HG02759 (cell line): ENCODE data around the gene OVCA2.
"Not testable (repeated sequence)": the region's sequence is repeated elsewhere in the genome, so short reads cannot be mapped to it uniquely, and the experiment has no call there.

Experiments used
- ATAC-seq: cut with Tn5 transposase; IDR thresholded peaks from one replicate; pipeline ENCODE4 v1.9.1; 2021; ENCODE audit warnings: mild to moderate bottlenecking, moderate library complexity; ENCODE audit not compliant: unreplicated experiment

The OVCA2 gene

DNA sequence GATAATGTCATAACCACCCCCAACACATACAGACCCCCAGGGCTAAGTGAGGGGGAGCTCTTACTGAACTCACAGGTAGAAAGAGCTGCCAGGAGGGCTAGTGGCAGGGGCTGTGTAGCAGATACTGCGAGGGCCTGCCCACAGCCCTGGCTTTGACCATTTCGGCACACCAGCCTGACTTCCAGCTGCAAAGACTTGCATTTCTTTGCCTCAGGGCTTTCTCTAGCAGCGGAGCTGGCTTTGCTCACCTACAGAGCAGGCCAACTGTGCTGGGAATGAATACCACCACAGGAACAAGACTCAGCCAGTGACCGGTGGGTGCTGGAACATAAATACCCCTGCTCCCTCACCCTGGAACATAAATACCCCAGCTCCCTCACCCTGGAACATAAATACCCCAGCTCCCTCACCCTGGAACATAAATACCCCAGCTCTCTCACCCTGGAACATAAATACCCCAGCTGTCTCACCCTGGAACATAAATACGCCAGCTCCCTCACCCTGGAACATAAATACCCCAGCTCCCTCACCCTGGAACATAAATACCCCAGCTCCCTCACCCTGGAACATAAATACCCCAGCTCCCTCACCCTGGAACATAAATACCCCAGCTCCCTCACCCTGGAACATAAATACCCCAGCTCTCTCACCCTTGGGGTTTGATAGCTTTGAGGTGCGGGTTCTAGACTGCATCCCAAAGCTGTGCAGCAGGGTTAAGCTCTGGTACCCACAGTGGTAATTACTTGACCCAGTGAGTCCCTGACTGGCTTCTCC, 28.4 kb upstream of the OVCA2 start:
- ATAC-seq, result not testable (repeated sequence)

DNA sequence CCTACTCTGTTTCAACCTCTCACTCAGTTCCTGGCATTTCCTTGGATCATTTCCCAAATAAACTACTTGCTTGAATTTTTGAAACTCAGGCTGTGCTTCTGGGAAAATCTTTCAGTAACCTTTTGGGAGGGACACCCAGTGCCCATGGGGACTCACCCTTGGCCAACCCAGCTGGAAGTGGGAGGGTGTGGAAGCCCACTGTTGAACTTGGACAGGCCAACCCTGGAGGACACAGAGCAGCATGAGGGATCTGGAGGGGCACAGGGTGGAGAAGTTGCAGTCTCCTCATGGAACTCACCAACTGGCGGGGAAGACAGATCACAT, 27.9 kb upstream of the OVCA2 start:
- no peak for ATAC-seq

DNA sequence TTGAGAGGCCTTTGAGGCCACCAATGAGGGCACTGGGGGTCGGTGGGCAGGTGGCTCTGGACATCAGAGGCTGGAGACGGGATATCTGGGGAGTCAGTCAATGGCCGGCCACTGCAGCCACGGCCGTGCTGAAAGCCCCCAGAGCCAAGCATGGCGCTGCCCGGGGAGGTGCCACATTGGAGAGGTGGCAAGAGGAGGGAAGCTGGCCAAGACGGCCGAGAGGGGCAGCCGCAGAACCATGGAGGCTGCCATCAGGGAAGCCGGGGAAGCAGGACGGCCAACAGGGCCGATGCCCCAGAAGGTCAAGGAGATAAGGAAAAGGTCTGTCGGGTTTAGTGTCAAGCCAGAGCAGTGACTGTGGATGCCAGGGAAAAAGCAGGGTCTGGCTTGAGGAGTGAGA, 26.5 kb upstream of the OVCA2 start:
- no peak for ATAC-seq

DNA sequence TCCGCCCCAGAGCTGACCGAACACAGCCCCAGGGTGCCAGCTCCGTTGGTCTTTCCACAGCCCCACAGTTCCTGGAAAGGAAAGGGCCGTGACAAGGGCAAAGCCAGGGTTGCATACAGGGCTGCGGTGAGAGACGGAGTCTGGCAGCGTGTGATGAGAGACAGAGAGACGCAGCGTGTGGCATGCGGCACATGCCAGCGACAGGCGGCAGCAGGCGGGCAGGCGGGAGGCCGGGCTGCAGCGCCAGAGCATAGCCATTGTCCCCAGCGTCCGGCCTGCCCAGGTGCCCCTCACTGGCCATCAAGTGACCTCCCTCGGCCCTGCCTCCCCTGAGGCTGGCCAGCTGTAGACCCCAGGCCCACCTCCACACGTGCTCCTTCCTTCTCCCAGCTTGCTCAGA, 25.3 kb upstream of the OVCA2 start:
- no peak for ATAC-seq

DNA sequence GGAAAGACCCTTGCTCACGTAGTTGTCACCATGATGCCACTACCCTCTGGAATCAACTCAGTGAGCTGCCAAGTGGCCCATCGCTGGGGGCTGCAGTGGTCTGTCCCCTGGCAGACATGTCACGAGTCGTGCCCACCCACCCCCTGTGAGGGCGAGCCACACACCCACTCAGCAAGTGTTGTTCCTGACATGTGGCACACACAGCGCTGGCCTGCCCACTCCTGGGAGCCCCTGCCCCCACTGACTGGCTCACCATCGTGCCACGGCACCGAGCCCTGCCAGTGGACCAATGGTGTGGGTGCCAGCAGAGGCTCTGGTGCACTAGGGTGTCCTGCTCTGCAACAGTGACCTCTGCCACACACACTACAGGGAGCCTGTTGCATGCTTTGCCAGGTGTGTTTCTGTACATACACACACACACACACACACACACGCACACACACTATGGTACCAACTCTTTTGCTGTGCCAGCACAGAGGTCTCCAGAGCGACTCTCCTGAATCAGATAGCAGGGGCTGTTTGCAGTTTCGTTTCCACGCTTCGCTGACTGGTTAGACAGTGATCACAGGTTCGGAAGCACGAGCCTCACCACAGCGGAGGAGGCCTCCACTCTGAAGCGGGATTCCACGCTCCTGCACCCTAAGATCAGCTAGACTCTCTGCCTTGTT, 24.4 kb upstream of the OVCA2 start:
- no peak for ATAC-seq

DNA sequence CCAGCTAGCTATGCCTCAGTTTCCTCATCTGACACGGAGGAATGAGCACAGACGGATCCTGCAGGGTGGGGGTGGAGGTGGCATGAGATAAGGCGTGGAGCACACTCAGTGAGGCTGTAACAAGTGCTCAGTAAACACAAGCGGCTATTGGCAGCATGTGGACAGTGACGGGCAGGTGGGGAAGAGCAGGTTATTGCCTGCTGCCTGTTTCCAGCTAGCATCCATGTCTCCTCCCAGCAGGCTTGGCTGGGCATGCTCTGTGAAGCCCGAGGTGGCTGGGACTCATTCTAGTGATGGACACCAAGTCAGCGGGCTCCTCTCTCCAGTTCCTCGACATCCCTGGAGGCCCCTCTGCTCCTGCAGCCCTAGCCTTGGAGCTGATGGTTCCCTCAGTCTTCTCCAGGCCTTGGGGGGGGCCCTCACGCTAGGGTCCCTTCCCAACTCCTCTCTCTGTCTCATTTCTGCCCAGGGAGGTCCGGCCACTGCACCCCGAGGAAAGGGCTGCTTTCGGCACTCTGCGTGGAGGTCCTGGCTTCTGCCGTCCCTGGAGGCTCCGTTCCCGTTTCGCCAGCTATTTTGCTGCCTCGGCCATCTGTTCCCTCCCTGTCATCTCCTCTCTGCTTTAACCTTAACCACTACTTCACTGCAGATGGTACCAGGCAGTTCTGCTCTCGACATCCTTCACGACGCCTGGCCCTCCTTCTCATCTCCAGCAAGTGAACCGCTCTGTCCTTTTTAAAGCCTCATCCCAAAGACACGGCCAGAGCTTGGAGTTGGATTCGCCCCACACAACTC, 22.9 kb upstream of the OVCA2 start:
- no peak for ATAC-seq

DNA sequence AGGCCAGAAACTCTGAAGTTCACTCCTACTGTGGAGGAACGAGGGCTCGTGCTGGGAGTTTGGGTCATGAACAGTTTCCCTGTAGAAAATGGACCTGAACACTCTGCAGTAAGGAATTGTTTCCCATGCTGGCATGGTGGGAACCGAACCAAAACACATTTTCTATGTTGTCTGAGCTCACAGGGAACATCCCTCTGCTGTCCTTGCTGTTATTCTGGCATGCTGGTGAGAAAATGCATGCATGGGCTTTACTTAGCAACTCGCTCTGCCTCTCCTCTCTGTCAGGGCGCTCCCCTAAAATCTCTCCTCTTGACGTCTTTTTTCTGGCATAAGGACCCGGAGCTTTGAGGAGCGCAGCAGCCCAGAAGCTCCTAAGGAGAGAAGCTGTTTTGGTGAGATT, 22.1 kb upstream of the OVCA2 start:
- no peak for ATAC-seq

DNA sequence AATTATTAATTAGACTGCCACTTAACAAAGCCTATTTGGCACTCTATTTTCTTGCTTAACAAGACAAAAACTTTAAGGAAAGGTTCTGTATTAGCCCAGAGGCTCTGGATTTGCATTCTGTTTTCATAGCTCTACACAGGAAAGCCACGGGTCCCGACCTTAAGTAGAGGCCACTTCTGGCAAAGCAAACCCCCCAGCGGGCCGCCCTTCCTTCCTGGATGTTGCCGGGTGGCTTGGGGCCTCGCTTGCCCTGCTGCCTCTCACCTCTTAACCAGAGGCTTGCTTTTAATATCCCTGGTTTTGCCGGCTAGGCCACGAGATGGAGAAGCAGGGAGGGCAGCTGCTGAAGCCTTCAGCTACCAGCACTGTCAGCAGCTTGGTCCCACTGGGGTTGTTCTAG, 21.1 kb upstream of the OVCA2 start:
- ATAC-seq, result no peak

DNA sequence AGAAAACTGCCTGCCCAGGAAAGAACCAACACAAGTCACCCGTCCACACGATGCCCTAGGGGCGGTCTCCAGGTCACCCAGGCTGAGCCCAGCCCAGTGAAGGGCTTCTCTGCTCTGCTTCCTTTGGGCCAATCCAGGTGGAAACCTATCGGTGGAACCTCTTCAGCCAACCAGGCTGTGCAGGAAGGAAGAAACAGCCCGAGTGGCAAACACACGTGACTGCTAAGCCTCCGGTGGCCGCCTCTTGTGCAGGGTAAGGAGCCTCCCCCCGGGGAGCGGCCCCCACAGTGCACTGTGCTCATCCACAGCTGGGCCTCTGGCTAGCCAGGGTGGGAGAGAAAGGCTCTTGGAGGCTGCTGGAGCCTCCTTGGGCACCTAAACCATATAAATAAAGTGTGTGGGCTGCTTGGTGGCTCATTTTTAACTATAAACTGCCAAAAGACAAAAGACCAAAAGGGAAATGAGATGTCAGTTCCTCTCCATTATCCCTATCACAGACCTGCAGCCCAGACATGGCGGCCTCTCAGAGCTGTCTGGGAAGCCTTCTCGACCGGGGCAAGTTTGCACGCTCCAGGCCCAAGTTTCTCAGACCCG, 19.1 kb upstream of the OVCA2 start:
- no peak for ATAC-seq

DNA sequence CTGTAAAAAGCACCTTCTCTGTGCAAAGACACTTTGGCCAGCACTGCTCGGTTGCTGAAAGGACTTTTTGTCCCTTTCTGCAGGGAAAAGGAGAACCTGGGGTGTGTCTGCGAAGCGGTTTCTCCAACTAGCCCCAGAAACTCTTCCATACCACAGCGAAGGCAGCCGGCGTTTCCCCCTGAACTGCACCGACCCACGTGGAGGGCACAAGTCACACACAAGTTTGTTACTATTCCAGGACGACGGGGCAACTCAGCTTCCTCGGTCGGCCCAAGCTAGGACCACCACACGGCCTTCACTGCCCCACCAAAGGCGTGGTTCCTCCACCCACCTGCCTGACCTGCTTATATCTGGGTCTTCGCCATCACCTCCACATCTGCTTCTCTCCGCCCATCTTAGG, 18.6 kb upstream of the OVCA2 start:
- ATAC-seq, result no peak

DNA sequence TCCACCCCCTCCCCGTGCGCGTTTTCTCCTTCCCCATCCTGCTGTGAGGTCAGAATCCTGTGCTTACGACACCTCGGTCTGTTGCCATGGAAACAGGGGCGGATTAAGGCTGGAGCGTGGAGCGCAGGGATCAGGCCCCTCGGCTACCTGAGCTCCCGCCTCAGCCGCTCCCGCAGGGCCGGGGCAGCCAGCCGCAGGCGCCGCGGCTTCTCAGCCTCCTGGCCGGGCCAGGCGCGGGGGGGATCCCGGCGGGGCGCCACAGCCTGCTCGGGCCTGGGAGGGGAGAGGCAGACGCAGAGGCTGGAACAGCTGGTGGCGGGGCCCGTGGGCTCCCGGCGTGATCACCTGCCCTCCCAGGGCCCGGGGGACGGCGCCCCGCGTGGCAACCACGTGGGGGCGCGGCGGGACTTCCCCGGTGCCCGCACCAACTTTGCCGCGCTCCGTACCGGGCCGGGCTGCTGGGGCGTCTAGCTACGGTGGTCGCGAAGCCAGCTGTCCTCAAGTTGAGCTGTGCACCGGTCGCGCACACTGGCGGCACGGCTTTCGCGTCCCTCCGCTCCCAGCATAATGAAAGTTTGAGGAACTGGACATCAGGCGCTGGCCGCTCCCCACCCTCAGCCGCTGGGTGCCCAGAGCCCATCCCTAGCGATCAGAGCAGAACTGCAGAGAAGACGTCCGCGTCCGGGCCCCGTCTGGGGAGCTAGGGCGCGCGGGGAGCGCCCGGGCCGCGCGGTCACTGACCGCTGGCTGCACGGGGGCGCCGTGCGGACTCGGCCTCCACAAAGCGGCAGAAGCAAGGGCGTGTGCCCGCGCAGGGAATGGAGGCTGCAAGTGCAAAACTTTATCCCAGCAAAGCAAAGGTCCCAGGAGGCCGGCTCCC, 17.9 kb upstream of the OVCA2 start:
- ATAC-seq, result no peak

DNA sequence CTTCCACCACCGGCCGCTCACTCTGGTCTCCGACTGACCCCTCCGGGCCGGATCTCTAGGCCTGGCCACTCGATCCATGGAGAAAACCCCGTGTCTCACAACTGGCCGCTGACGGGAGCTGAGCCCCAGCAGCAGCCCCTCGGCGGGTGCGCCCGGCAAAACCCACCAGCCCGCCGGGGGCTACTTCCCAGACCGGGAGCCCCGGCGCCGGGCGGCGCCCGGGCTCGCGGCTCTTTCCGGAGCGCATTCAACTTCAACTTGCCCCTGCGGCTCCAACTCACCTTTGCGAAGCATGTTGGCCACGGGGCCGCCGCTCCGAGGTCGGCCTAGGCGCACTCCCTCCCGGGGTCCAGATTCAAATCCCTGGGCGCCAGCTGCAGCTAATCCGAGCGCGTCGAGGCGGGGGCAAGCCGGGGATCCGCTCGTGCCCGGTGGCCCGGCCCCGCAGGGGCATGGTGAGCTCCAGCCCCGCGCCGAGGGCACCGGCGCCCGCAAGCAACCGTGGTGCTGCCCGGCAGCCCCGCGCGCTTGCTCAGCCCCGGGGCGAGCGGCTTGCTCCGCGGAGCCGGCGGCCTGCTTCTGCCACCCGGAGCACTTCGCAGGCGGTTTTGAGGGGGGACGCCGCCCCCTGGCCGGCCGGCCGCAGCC, 17.1 kb upstream of the OVCA2 start:
- ATAC-seq, result no peak

DNA sequence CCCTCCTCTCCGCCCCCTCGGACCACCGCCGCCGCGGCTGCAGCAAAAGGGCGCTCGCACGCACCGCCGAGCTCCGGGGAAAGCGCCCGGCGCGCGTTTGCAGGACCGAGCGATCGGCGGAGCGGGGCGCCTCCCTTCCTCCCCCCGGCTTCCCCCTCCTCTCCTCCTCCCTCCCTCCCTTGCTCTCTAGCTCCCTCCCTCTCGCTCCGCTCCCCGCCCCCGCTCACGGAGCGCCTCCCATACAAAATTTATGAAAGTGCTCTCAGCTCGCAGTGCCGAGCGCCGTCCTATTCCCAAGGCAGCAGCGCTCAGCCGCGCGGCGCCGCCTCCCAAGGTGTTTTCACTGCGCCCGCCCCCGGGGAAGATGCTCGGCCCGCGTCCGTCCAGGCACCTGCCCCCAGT, 16.6 kb upstream of the OVCA2 start, which contains the start of gene RTN4RL1:
Gene RTN4RL1, minus strand, starts transcription at position 115 of the 402 bp plus-strand sequence. CDS start 469 bp downstream, outside the sequence.
- no peak for ATAC-seq

DNA sequence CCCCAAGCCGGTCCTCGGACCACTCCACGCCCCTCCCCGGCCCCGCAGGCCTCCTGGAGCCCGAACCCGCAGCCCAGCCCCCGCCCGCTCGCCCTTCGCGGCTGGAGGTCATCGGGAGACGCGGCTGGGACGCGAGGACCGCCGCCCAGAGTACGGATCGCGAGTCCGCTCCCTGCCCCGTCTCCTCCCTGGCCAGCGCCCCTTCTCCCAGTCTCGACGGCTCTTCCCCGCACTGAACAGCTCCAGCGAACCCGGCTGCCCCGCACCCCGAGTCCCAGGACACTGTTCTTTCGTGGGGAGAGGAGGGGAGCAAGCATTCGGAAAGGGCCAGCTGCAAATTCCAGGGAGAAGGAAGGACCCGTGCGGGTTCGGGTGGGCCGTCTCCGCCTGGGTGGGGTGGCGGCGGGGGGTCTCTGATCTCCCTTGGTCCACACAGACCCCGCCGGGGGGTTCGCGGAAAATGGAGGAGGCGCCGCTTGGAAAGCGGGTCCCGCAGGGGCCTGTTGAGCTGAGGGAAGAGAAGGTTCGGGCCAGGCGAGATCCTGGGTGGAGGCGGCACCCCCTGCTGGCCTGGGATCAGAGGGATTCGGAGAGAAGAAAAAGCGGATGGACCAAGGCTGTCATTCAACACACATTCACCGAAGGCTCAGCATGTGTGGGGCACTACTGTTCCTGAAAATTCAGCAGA, 16.1 kb upstream of the OVCA2 start:
- ATAC-seq, result no peak

DNA sequence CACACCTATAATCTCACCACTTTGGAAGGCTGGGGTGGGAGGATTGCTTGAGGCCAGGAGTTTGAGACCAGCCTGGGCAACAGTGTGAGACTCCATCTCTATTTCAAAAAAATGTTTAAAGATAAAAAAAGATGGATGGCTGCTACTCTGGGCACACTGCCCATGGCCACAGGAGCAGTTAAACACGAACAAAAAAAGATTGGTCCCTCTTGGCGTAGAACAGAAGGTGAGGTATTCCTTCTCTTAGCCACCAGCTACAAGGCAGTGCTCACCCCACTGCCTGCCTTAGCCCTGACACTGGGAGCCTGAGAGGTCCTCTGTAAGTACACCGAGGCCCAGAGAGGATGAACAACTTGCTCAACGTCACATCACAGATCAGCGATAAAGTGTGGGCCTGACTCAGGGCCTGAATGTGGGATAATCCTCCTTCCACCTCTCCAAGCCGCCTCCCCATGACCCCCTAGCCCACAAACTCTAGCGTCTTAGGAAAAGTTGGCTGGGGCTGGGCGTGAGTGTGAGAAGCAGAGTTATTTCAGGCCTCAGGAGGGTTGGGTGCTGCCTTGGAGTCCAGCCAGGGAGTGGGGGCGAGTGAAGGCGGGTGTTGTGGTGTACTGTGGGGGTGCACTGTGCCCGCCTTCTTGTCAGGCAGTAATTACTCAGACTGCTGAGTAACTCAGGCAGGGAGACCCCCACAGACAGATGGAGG, 14.1 kb upstream of the OVCA2 start:
- ATAC-seq, result no peak

DNA sequence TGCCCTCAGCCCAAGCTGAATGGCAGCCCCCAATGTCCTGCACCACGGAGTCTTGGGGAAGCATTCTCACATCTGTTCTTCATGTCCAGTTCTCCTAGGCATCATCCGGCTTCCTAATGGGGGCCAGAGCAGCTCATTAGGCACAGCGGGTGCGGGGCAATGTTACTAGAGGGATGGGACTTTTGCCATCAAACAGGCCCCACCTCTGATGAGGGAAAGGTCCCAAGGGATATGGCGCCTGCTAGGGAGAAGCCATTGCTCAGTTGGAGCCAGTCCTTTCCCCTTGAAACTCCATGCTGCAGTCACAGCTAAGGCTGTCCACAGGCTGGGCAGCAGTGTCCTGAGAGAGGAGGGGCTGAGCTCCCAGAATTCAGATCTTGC, 13.6 kb upstream of the OVCA2 start:
- ATAC-seq, result no peak

DNA sequence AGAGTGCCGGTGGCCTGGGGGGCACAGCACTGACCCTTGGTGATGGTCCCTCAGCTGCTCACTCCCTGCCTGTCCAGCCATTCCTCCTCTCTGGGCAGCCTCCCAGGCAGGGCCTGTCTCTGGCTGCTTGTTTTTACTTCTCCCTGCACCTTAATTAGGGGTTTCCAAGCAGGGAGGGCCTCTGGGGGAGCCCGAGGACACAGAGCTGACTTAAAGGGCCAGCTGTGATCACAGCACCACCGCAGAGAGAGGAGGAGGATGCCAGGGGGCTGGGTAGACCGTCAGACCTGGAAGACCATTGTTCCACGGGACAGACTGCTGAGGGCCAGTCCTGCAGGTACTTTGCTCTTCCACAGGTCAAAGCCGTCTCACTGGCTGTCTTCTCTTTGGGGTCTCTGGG, 13.1 kb upstream of the OVCA2 start:
- no peak for ATAC-seq

DNA sequence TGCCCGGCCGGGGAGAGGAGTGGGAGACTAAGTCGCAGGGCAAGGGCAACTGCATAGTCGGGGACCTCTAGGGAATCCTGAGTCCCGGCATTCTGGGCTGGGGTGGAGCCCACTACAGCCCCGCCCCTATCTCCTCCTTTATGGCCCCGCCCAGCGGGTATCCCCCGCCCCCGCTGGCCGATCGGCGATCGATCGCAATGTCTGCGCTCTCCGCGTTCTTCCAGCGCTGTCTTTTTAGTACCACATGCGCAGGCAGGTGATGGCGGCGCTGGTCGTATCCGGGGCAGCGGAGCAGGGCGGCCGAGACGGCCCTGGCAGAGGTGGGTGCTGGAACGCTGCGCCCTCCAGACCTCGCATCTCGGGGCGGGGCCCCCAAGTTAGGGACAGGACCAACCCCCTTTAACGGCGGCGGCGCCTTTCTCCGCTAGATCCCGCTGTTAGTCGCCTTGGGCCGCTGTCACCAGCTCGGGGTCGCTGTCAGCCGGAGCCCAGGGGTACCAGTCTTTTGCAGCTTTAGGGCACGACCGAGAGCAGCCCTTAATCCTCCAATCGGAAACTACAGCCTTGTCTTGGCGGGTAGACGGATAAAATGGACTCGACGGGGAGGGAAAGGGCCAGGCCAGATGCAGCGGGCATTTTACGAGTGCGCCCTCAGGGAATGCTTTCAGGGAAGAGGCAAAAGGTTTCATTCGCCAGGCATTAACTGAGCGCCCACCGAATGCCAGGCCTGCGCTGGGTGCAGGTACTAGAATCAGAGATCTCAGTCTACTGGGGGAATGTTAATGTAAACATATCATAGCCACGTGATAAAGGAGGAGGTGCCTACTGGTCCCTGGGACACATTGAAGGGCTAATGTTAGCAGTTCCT, 11.7 kb upstream of the OVCA2 start, which contains the start of gene DPH1:
Gene DPH1, plus strand, starts transcription at position 243 of the 868 bp plus-strand sequence. Its CDS starts 17 bp downstream, at position 260.
- peak; percentile 71 for ATAC-seq
